Astrocyte (in vitro differentiated cells and primary cell): ENCODE results near the gene MAP3K3.

Experiments used
- EZH2 ChIP-seq: IDR thresholded peaks from 2 replicates; pipeline ENCODE4 v1.6.1; 2012; ENCODE audit warnings: mild to moderate bottlenecking, low read length, inconsistent platforms; ENCODE audit not compliant: insufficient read depth
- TF ChIP-seq, protein P1 (sequence below): IDR thresholded peaks from 2 replicates; pipeline ENCODE4 v1.5.1; 2011; ENCODE audit warnings: low read depth, mild to moderate bottlenecking, inconsistent platforms, low read length, moderate library complexity; ENCODE audit not compliant: insufficient read depth

DNA sequence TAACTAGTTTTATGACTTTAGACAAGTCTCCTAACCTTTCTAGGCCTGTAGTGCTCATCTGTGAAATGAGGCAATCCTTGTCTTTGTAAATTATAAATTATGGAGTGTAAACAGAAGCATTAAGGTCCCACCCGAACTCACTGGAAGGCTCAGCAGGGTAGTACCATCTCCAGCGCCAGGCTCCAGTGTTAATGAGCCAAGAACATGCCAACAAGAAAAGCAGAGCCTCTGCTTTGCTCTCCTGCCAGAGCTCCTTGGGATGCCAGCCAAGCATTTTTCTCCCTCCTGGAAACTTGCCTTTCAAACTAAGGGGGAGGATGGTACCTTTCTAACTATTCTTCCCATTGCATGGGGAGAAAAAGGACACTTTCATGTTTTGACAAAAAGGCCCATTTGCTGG is 62.8 kb downstream of the MAP3K3 start:
- TF ChIP-seq, protein P1, sequence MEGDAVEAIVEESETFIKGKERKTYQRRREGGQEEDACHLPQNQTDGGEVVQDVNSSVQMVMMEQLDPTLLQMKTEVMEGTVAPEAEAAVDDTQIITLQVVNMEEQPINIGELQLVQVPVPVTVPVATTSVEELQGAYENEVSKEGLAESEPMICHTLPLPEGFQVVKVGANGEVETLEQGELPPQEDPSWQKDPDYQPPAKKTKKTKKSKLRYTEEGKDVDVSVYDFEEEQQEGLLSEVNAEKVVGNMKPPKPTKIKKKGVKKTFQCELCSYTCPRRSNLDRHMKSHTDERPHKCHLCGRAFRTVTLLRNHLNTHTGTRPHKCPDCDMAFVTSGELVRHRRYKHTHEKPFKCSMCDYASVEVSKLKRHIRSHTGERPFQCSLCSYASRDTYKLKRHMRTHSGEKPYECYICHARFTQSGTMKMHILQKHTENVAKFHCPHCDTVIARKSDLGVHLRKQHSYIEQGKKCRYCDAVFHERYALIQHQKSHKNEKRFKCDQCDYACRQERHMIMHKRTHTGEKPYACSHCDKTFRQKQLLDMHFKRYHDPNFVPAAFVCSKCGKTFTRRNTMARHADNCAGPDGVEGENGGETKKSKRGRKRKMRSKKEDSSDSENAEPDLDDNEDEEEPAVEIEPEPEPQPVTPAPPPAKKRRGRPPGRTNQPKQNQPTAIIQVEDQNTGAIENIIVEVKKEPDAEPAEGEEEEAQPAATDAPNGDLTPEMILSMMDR: no peak
- TF ChIP-seq EZH2: no peak
